22Rv1 (cell line): ENCODE results near the gene RAB4B.
A peak's percentile ranks its signal among the peaks of the same experiment; 100 is the strongest.

Experiments used
- H3K27ac ChIP-seq: fragments of 450-650 bp; 2 replicates; pipeline ENCODE4 v1.5.1; 2017
- CTCF ChIP-seq: fragments of 450-650 bp; IDR thresholded peaks from 2 replicates; pipeline ENCODE4 v1.5.1; 2017; ENCODE audit warnings: mild to moderate bottlenecking
- ZFX ChIP-seq: fragments of 450-650 bp; IDR thresholded peaks from 2 replicates; pipeline ENCODE4 v1.6.1; 2017; ENCODE audit warnings: antibody characterized with exemption, borderline replicate concordance

RAB4B gene

DNA sequence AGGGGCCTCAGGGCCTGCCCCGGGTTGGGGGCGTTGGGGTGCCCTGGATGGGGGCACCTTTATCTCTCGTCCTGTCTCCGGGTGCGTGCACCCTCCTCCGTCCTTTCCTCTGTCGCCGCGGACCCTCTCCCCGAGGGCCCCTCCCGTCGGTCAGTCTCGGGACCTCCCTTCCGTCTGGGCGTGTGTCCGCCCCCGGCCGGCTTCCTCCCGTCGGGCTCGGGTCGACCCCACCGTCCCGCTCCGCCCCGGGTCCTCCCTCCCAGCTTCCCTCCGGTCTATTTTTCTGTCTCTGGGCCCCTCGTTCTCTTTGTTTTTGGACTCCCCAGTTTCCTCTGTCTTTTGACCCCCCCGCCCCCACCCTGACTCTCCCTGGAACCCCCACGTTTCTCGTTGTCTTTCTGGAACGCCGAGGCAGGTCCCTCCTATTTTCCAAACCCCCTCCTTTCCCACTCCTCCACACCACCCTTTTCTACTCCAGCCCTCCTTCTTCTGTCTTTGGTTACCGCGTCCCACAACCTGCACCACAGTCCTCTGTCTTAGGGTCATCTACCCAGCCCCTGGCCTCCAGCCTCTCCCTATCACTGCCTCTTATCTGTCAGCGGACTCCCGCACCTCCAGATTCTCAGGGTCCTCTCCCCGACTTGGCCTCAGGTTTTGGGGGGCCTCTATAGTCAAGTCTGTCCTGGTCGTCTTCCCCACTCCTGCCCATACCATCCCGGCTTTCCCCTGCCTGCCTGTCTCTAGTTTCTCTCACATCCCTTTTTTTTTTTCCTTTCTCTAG, 21.7 kb downstream of the RAB4B start:
- TF ChIP-seq ZFX (no peak), CTCF (no peak)

GRCh38 chr19:40800339-40800996, 22.4 kb downstream of the RAB4B start:
- TF ChIP-seq ZFX: no peak
- TF ChIP-seq CTCF: no peak
- peak overlapping the region; percentile 85 for H3K27ac ChIP-seq

More for the DNA sequence above, 21.7 kb downstream of the RAB4B start:
- H3K27ac ChIP-seq: peak overlapping the region; percentile 85

DNA sequence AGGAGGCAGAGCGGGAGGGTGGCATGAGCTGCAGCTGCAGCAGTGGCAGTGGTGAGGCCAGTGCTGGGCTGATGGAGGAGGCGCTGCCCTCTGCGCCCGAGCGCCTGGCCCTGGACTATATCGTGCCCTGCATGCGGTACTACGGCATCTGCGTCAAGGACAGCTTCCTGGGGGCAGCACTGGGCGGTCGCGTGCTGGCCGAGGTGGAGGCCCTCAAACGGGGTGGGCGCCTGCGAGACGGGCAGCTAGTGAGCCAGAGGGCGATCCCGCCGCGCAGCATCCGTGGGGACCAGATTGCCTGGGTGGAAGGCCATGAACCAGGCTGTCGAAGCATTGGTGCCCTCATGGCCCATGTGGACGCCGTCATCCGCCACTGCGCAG, 22.9 kb downstream of the RAB4B start:
- H3K27ac ChIP-seq: no peak overlapping the region
- TF ChIP-seq ZFX: no peak
- no peak for TF ChIP-seq CTCF

DNA sequence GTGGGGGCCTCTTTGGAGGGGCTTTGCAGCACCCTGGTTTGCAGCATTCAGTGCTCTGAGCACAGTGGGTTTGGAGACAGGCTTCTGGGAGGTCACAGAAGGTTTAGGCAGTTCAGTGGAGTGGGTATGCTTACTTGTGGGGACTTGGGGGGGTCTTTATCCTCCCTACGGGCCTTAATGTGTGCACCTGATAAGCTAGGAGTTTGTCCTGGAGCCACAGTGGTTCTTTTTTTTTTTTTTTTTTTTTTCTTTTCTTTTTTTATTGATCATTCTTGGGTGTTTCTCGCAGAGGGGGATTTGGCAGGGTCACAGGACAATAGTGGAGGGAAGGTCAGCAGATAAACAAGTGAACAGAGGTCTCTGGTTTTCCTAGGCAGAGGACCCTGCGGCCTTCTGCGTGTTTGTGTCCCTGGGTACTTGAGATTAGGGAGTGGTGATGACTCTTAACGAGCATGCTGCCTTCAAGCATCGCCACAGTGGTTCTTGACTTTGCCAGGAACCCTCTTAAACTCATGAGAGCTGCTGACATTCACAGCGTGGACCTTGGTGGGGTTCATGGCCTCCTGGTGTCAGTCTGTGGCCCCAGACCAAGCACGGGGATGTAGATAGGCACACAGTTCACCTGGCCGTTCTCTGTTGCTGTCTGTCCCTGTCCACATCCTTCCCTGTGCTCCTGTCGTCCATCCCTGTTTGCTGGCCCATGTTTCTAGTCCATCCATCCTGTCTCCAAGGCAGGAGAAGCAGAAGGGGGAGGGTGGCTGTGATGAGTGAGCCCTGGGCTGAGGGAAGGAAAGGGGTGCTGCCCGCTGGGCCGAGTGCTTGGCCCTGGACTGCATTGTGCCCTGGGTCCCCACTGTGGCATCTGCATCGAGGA, 23.6 kb downstream of the RAB4B start:
- peak overlapping the region; percentile 56 for H3K27ac ChIP-seq
- TF ChIP-seq ZFX: no peak
- TF ChIP-seq CTCF: no peak

- H3K27ac ChIP-seq: peak overlapping the region; percentile 56
- TF ChIP-seq CTCF (no peak), ZFX (no peak)
Observed at GRCh38 chr19:40802300-40803169, 24.5 kb downstream of the RAB4B start.

GRCh38 chr19:40803170-40803856, 25.3 kb downstream of the RAB4B start:
- peak overlapping the region; percentile 56 for H3K27ac ChIP-seq
- TF ChIP-seq CTCF (no peak), ZFX (no peak)
